Astrocyte (in vitro differentiated cells and primary cell): Measurements from ENCODE around the gene ANKRD44. TPM values are rescaled to one million over a fixed set of nuclear protein-coding genes. Genes with fewer than 3 reads are reported as not detected.

Experiments used
- DNase-seq: peaks from one replicate; pipeline ENCODE4 v3.0.0-alpha.2; 2010; ENCODE audit warnings: low read depth
- FAIRE-seq: peaks from 2 replicates; lab custom pipeline; 2011; peaks lifted over from hg19 to GRCh38; lab: Jason Lieb, UNC
- H2AFZ ChIP-seq: 2 replicates; pipeline ENCODE4 v1.6.0; 2012; ENCODE audit warnings: low read depth, low read length, inconsistent platforms
- H3K27ac ChIP-seq: 2 replicates; pipeline ENCODE4 v1.5.1; 2011; ENCODE audit warnings: low read depth, low read length, inconsistent platforms
- H3K27me3 ChIP-seq: 2 replicates; pipeline ENCODE4 v1.6.0; 2011; ENCODE audit warnings: low read length, inconsistent platforms; ENCODE audit not compliant: insufficient read depth
- H3K36me3 ChIP-seq: 2 replicates; pipeline ENCODE4 v1.5.1; 2011; ENCODE audit warnings: low read length, inconsistent platforms; ENCODE audit not compliant: insufficient read depth
- H3K4me1 ChIP-seq: 2 replicates; pipeline ENCODE4 v1.5.1; 2011; ENCODE audit warnings: low read length, inconsistent platforms; ENCODE audit not compliant: insufficient read depth
- H3K4me2 ChIP-seq: 2 replicates; pipeline ENCODE4 v1.6.0; 2012; ENCODE audit warnings: low read length, inconsistent platforms
- H3K4me3 ChIP-seq: 2 replicates; pipeline ENCODE4 v1.5.1; 2011; ENCODE audit warnings: low read depth, mild to moderate bottlenecking, low read length, inconsistent platforms; ENCODE audit not compliant: insufficient read depth
- H3K79me2 ChIP-seq: 2 replicates; pipeline ENCODE4 v1.6.0; 2012; ENCODE audit warnings: mild to moderate bottlenecking, low read length, inconsistent platforms; ENCODE audit not compliant: insufficient read depth
- H3K9ac ChIP-seq: 2 replicates; pipeline ENCODE4 v1.6.0; 2012; ENCODE audit warnings: mild to moderate bottlenecking, low read length, inconsistent platforms
- H3K9me3 ChIP-seq: 2 replicates; pipeline ENCODE4 v1.5.1; 2012; ENCODE audit warnings: low read depth, mild to moderate bottlenecking, low read length, inconsistent platforms; ENCODE audit not compliant: insufficient read depth
- H4K20me1 ChIP-seq: 2 replicates; pipeline ENCODE4 v1.6.0; 2012; ENCODE audit warnings: low read length, inconsistent platforms; ENCODE audit not compliant: insufficient read depth
- H3K27ac Mint-ChIP-seq: one replicate; pipeline ENCODE4 v1.8.0; 2021; ENCODE audit warnings: mild to moderate bottlenecking, mixed read lengths; ENCODE audit not compliant: unreplicated experiment
- H3K27me3 Mint-ChIP-seq: one replicate; pipeline ENCODE4 v1.8.0; 2021; ENCODE audit warnings: low read depth, mixed read lengths; ENCODE audit not compliant: unreplicated experiment
- H3K36me3 Mint-ChIP-seq: one replicate; pipeline ENCODE4 v1.8.0; 2021; ENCODE audit warnings: low read depth, mixed read lengths; ENCODE audit not compliant: unreplicated experiment
- H3K4me1 Mint-ChIP-seq: one replicate; pipeline ENCODE4 v1.8.0; 2021; ENCODE audit warnings: low read depth, mixed read lengths; ENCODE audit not compliant: unreplicated experiment
- H3K4me3 Mint-ChIP-seq: one replicate; pipeline ENCODE4 v1.8.0; 2021; ENCODE audit warnings: mild to moderate bottlenecking, moderate library complexity, mixed read lengths; ENCODE audit not compliant: unreplicated experiment
- H3K9me3 Mint-ChIP-seq: one replicate; pipeline ENCODE4 v1.8.0; 2021; ENCODE audit warnings: mild to moderate bottlenecking, mixed read lengths; ENCODE audit not compliant: unreplicated experiment
- EZH2 ChIP-seq: IDR thresholded peaks from 2 replicates; pipeline ENCODE4 v1.6.1; 2012; ENCODE audit warnings: mild to moderate bottlenecking, low read length, inconsistent platforms; ENCODE audit not compliant: insufficient read depth
- total RNA-seq: library from RNA; stranded (reverse); gene quantifications from 2 replicates; pipeline ENCODE4 v1.2.1, GENCODE V29; 2021
- TF ChIP-seq, protein P1 (sequence below): IDR thresholded peaks from 2 replicates; pipeline ENCODE4 v1.5.1; 2011; ENCODE audit warnings: low read depth, mild to moderate bottlenecking, inconsistent platforms, low read length, moderate library complexity; ENCODE audit not compliant: insufficient read depth

The ANKRD44 gene
- total RNA-seq, 1 donor from 2014 or later = 7.2 TPM

DNA sequence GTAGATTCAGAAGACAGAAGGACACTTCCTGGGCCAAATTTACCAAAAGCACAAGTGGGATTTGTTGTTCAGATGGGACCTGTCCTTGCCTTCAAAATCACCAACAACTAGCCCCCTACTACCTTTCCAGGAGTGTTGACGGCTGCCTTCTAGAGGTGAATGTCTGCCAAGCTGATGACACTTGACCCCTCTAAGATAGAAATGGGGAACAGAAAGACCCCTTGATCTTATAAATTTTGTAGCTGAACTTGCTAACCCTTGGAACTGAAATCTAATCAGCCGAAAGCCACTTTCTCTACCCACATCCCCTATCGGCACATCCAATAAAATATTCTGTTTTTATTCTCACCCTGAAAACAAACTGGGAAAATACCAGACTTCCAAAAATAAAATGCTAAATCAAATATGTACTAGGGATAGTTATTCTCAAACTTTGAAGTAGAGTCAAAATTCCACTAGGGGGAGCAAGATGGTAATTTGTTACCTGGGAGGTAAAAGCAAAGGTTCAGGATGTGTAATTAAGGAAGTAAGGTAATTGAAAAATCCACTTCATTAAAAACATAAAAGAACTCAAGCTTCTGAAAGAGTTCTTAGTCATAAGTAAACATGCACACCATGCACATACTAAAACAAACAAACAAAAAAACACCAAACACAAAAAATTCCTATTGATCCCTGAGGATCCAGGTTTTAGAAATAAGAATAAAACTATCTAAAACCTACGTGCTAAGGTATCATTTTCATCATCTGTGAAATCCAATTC lies 119.2 kb downstream of the ANKRD44 start:
- Mint-ChIP-seq H3K36me3 (no peaks in the 10 kb centered on the region), H3K27ac (no peak overlapping the region), H3K27me3 (peaks cover 2% of the 10 kb centered on the region), H3K4me1 (no peaks in the 10 kb centered on the region), H3K4me3 (no peak overlapping the region), H3K9me3 (no peaks in the 10 kb centered on the region)
- Histone ChIP-seq H3K4me1 (no peaks in the 10 kb centered on the region), H3K27ac (no peak overlapping the region), H3K79me2 (no peaks in the 10 kb centered on the region), H3K27me3 (no peaks in the 10 kb centered on the region), H3K9ac (no peak overlapping the region), H3K36me3 (no peaks in the 10 kb centered on the region), H2AFZ (no peak overlapping the region), H3K4me3 (no peak overlapping the region), H4K20me1 (no peaks in the 10 kb centered on the region), H3K9me3 (no peaks in the 10 kb centered on the region), H3K4me2 (no peak overlapping the region)
- TF ChIP-seq, protein P1, sequence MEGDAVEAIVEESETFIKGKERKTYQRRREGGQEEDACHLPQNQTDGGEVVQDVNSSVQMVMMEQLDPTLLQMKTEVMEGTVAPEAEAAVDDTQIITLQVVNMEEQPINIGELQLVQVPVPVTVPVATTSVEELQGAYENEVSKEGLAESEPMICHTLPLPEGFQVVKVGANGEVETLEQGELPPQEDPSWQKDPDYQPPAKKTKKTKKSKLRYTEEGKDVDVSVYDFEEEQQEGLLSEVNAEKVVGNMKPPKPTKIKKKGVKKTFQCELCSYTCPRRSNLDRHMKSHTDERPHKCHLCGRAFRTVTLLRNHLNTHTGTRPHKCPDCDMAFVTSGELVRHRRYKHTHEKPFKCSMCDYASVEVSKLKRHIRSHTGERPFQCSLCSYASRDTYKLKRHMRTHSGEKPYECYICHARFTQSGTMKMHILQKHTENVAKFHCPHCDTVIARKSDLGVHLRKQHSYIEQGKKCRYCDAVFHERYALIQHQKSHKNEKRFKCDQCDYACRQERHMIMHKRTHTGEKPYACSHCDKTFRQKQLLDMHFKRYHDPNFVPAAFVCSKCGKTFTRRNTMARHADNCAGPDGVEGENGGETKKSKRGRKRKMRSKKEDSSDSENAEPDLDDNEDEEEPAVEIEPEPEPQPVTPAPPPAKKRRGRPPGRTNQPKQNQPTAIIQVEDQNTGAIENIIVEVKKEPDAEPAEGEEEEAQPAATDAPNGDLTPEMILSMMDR = peak; percentile 66
- no peak for TF ChIP-seq EZH2
- FAIRE-seq (peak; percentile 91), DNase-seq (no peak)

DNA sequence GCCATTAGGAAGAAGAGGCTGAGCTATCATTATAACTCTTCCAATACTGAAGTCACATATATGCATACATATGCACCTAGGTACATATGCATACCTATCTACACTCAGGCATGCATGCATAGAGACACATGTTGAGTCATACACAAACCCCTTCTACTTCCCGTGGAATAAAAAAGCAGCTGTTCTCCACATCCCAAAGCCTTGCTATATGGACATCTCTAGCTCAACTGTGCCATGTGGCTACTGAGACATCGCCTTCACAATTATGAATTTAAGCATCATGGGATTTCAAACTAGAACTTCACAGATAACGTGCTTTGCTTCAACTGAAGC lies 120.5 kb downstream of the ANKRD44 start:
- Mint-ChIP-seq H3K36me3 (no peaks in the 10 kb centered on the region), H3K4me3 (no peak overlapping the region), H3K27me3 (peaks cover 2% of the 10 kb centered on the region), H3K4me1 (peaks cover 2% of the 10 kb centered on the region), H3K9me3 (no peaks in the 10 kb centered on the region), H3K27ac (no peak overlapping the region)
- TF ChIP-seq EZH2 = no peak
- TF ChIP-seq, protein P1 = no peak
- H2AFZ ChIP-seq = no peak overlapping the region
- H3K9ac ChIP-seq = no peak overlapping the region
- FAIRE-seq (no peak), DNase-seq (no peak)
- no peak overlapping the region for H3K4me3 ChIP-seq
- no peak overlapping the region for H3K4me2 ChIP-seq
- no peaks in the 10 kb centered on the region for H3K27me3 ChIP-seq
- H3K36me3 ChIP-seq = no peaks in the 10 kb centered on the region
- H3K4me1 ChIP-seq = peaks cover 2% of the 10 kb centered on the region
- no peaks in the 10 kb centered on the region for H4K20me1 ChIP-seq
- no peak overlapping the region for H3K27ac ChIP-seq
- no peaks in the 10 kb centered on the region for H3K9me3 ChIP-seq
- H3K79me2 ChIP-seq = no peaks in the 10 kb centered on the region

DNA sequence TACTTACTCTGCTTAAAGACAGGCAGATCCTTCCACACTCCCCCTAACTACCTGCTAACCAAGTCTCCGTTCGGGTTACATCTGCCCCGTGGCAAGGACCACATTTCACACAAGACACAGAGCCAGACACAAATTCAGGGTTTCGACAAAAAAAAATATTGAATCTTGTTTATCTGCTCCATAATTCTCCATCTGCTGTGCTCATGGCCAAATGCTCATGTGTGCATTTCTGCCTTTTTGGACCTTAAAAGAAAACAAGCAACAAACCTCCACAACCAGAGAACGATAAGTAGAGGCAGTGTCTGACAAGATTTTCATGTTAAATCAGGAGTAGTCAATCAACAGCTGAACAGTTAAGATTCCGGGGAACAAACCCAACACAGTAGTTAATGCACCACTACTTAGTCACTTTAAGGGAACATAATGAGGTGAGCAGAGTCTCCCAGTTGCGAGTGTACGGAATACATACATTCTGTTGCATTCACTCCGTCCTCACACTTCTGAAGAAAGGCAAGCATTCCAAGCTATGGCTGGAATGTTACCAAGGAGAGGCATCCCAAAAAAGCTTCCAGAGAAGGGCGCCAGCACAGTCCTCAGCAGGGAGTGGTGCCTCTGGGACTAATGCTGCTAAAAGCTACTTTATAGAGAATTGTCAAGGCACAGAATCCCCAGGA lies 121.0 kb downstream of the ANKRD44 start:
- Histone ChIP-seq H4K20me1 (no peaks in the 10 kb centered on the region), H3K4me1 (peaks cover 7% of the 10 kb centered on the region), H3K27me3 (no peaks in the 10 kb centered on the region), H3K36me3 (no peaks in the 10 kb centered on the region), H3K4me2 (no peak overlapping the region), H3K4me3 (no peak overlapping the region), H3K79me2 (no peaks in the 10 kb centered on the region), H2AFZ (no peak overlapping the region), H3K9ac (no peak overlapping the region), H3K27ac (no peak overlapping the region), H3K9me3 (no peaks in the 10 kb centered on the region)
- Mint-ChIP-seq H3K4me1 (peaks cover 2% of the 10 kb centered on the region), H3K4me3 (no peak overlapping the region), H3K27ac (no peak overlapping the region), H3K9me3 (no peaks in the 10 kb centered on the region), H3K36me3 (no peaks in the 10 kb centered on the region), H3K27me3 (peaks cover 2% of the 10 kb centered on the region)
- FAIRE-seq (no peak), DNase-seq (no peak)
- TF ChIP-seq, protein P1 = no peak
- TF ChIP-seq EZH2 = no peak
